ENCODE results near the gene SRGAP1. TPM values are rescaled to one million over a fixed set of nuclear protein-coding genes. Genes with fewer than 3 reads are reported as not detected.

SRGAP1 gene
- total RNA-seq, 1 donor from 2014 or later, result 3.0 TPM

- Histone ChIP-seq H2AFZ (replicated peaks) (no peak overlapping the region), H3K27ac (no peak overlapping the region), H3K9me3 (ENCODE audit: low read depth) (no peaks in the 10 kb centered on the region), H3K27me3 (no peaks in the 10 kb centered on the region), H3F3A (ENCODE audit: low read depth) (no peaks in the 10 kb centered on the region), H3K4me3 (no peak overlapping the region), H3K79me2 (ENCODE audit: low read depth) (no peaks in the 10 kb centered on the region), H3K9ac (no peak overlapping the region), H3K4me1 (no peaks in the 10 kb centered on the region), H4K20me1 (ENCODE audit: low read depth) (no peaks in the 10 kb centered on the region), H3K36me3 (no peaks in the 10 kb centered on the region), H3K4me2 (no peak overlapping the region)
- Mint-ChIP-seq H3K9me3 (peaks cover 10% of the 10 kb centered on the region), H3K27ac (peak overlapping the region; percentile 25), H3K36me3 (no peaks in the 10 kb centered on the region), H3K4me1 (peaks cover 17% of the 10 kb centered on the region), H3K27me3 (ENCODE audit: insufficient read depth, low read depth) (peaks cover 3% of the 10 kb centered on the region), H3K4me3 (no peak overlapping the region)
- no peak for TF ChIP-seq EZH2 (IDR thresholded peaks at IDR 0.05)
- no peak for TF ChIP-seq CTCF (IDR thresholded peaks at IDR 0.05)
- TF ChIP-seq EZH2phosphoT487 (IDR thresholded peaks at IDR 0.05), result no peak
- no peak for DNase-seq (ENCODE audit: low spot score)
Measured at GRCh38 chr12:63900922-63901793, 56.7 kb downstream of the SRGAP1 start.

GRCh38 chr12:63904653-63905052 is 60.2 kb downstream of the SRGAP1 start:
- H2AFZ ChIP-seq (replicated peaks), result no peak overlapping the region
- no peak overlapping the region for H3K4me3 ChIP-seq
- no peaks in the 10 kb centered on the region for H3K79me2 ChIP-seq (ENCODE audit: low read depth)
- Mint-ChIP-seq H3K9me3 (peaks cover 19% of the 10 kb centered on the region), H3K27ac (no peak overlapping the region), H3K4me1 (peaks cover 10% of the 10 kb centered on the region), H3K36me3 (peaks cover 5% of the 10 kb centered on the region), H3K4me3 (no peak overlapping the region), H3K27me3 (ENCODE audit: insufficient read depth, low read depth) (no peaks in the 10 kb centered on the region)
- H4K20me1 ChIP-seq (ENCODE audit: low read depth), result no peaks in the 10 kb centered on the region
- no peak overlapping the region for H3K9ac ChIP-seq
- no peak overlapping the region for H3K4me2 ChIP-seq
- no peaks in the 10 kb centered on the region for H3K36me3 ChIP-seq
- no peaks in the 10 kb centered on the region for H3K9me3 ChIP-seq (ENCODE audit: low read depth)
- TF ChIP-seq EZH2phosphoT487 (IDR thresholded peaks at IDR 0.05), result no peak
- TF ChIP-seq CTCF (IDR thresholded peaks at IDR 0.05), result no peak
- no peak for TF ChIP-seq EZH2 (IDR thresholded peaks at IDR 0.05)
- no peaks in the 10 kb centered on the region for H3K4me1 ChIP-seq
- no peak for DNase-seq (ENCODE audit: low spot score)
- no peaks in the 10 kb centered on the region for H3F3A ChIP-seq (ENCODE audit: low read depth)
- no peaks in the 10 kb centered on the region for H3K27me3 ChIP-seq
- H3K27ac ChIP-seq, result no peak overlapping the region

GRCh38 chr12:63905544-63905943 is 61.0 kb downstream of the SRGAP1 start:
- no peaks in the 10 kb centered on the region for H3K4me1 ChIP-seq
- no peaks in the 10 kb centered on the region for H3K9me3 ChIP-seq (ENCODE audit: low read depth)
- TF ChIP-seq CTCF (IDR thresholded peaks at IDR 0.05) (no peak), EZH2phosphoT487 (IDR thresholded peaks at IDR 0.05) (no peak), EZH2 (IDR thresholded peaks at IDR 0.05) (no peak)
- no peak overlapping the region for H3K4me3 Mint-ChIP-seq
- no peaks in the 10 kb centered on the region for H3K36me3 ChIP-seq
- peaks cover 17% of the 10 kb centered on the region for H3K4me1 Mint-ChIP-seq
- H3K9me3 Mint-ChIP-seq, result peaks cover 19% of the 10 kb centered on the region
- H3K4me2 ChIP-seq, result no peak overlapping the region
- no peaks in the 10 kb centered on the region for H3F3A ChIP-seq (ENCODE audit: low read depth)
- H3K27ac ChIP-seq, result no peak overlapping the region
- no peaks in the 10 kb centered on the region for H3K27me3 Mint-ChIP-seq (ENCODE audit: insufficient read depth, low read depth)
- DNase-seq (ENCODE audit: low spot score), result no peak
- peaks cover 5% of the 10 kb centered on the region for H3K36me3 Mint-ChIP-seq
- H3K9ac ChIP-seq, result no peak overlapping the region
- no peak overlapping the region for H3K27ac Mint-ChIP-seq
- no peak overlapping the region for H2AFZ ChIP-seq (replicated peaks)
- no peaks in the 10 kb centered on the region for H3K27me3 ChIP-seq
- H4K20me1 ChIP-seq (ENCODE audit: low read depth), result no peaks in the 10 kb centered on the region
- H3K4me3 ChIP-seq, result no peak overlapping the region
- H3K79me2 ChIP-seq (ENCODE audit: low read depth), result no peaks in the 10 kb centered on the region
